CD14-positive monocyte (primary cell): Measurements from ENCODE around the gene CCDC97. TPM values are rescaled to one million over a fixed set of nuclear protein-coding genes. Genes with fewer than 3 reads are reported as not detected.

Experiments used
- DNase-seq, 3 donors: peaks; one replicate each; pipeline ENCODE4 v3.0.0-alpha.2; 2011 to 2022
- H2AFZ ChIP-seq: 2 replicates; pipeline ENCODE4 v1.6.0; 2012; ENCODE audit warnings: mild to moderate bottlenecking, low read depth, low read length, inconsistent platforms; ENCODE audit not compliant: insufficient read depth, poor library complexity, severe bottlenecking
- H3K27ac ChIP-seq, 2 donors: 1 replicate in 1 of 2; 2 replicates in 1 of 2; pipeline ENCODE4 v1.5.1; 2012 to 2013; ENCODE audit warnings: low read length in 2 of 2, control low read depth in 1 of 2, inconsistent platforms in 1 of 2, low read depth in 1 of 2, mild to moderate bottlenecking in 1 of 2
- H3K27me3 ChIP-seq, 2 donors: one replicate each; pipeline versions ENCODE4 v1.6.0 to v1.6.1; 2011 to 2013; ENCODE audit warnings: low read length in 2 of 2; ENCODE audit not compliant: control insufficient read depth in 2 of 2, insufficient read depth in 2 of 2
- H3K36me3 ChIP-seq, 2 donors: replicated peaks in 1 of 2; 1 replicate in 1 of 2; 2 replicates in 1 of 2; pipeline versions ENCODE4 v1.5.1 to v1.6.1; 2012 to 2013; ENCODE audit warnings: low read length in 2 of 2, control low read depth in 1 of 2, inconsistent platforms in 1 of 2, mild to moderate bottlenecking in 1 of 2; ENCODE audit not compliant: insufficient read depth in 2 of 2, control insufficient read depth in 1 of 2
- H3K4me1 ChIP-seq, 2 donors: 1 replicate in 1 of 2; 2 replicates in 1 of 2; pipeline versions ENCODE4 v1.5.1 to v1.6.1; 2012 to 2013; ENCODE audit warnings: low read length in 2 of 2, control low read depth in 1 of 2, inconsistent platforms in 1 of 2, mild to moderate bottlenecking in 1 of 2, moderate library complexity in 1 of 2; ENCODE audit not compliant: insufficient read depth in 2 of 2, control insufficient read depth in 1 of 2
- H3K4me2 ChIP-seq: replicated peaks from 2 replicates; pipeline ENCODE3; 2012; ENCODE audit warnings: low read length, moderate library complexity, mild to moderate bottlenecking; ENCODE audit not compliant: poor library complexity, severe bottlenecking; ENCODE audit errors: extremely low read depth
- H3K4me3 ChIP-seq, 3 experiments: fragments of 200-600 bp in 1 of 3; sonication (generic) in 1 of 3; replicated peaks in 1 of 3; 1 replicate in 2 of 3; 2 replicates in 1 of 3; pipeline ENCODE4 v1.5.1; 2011 to 2013; ENCODE audit warnings: low read length in 3 of 3, mild to moderate bottlenecking in 3 of 3, control low read depth in 2 of 3, low read depth in 2 of 3, inconsistent platforms in 1 of 3, moderate library complexity in 1 of 3
- H3K79me2 ChIP-seq: 2 replicates; pipeline ENCODE4 v1.6.0; 2012; ENCODE audit warnings: mild to moderate bottlenecking, control low read depth, inconsistent platforms, low read length, moderate library complexity; ENCODE audit not compliant: insufficient read depth
- H3K9ac ChIP-seq: 2 replicates; pipeline ENCODE4 v1.6.0; 2017; ENCODE audit warnings: low read length, mild to moderate bottlenecking; ENCODE audit not compliant: insufficient read depth, poor library complexity, severe bottlenecking
- H3K9me3 ChIP-seq, 2 donors: replicated peaks in 1 of 2; 1 replicate in 1 of 2; 2 replicates in 1 of 2; pipeline versions ENCODE4 v1.5.1 to v1.6.1; 2012 to 2013; ENCODE audit warnings: low read length in 2 of 2, control low read depth in 1 of 2; ENCODE audit not compliant: control insufficient read depth in 1 of 2, insufficient read depth in 1 of 2
- H4K20me1 ChIP-seq: 2 replicates; pipeline ENCODE4 v1.6.0; 2012; ENCODE audit warnings: mild to moderate bottlenecking, low read length, control low read depth, moderate library complexity; ENCODE audit not compliant: insufficient read depth
- H3K27ac Mint-ChIP-seq, 7 donors: one replicate each; pipeline ENCODE4 v1.8.0; 2020; ENCODE audit warnings: mild to moderate bottlenecking in 7 of 7, mixed read lengths in 7 of 7, moderate library complexity in 6 of 7, inconsistent platforms in 2 of 7
- H3K27me3 Mint-ChIP-seq, 3 donors: one replicate each; pipeline ENCODE4 v1.8.0; 2021 to 2022; ENCODE audit warnings: low read depth in 3 of 3, mild to moderate bottlenecking in 3 of 3, mixed read lengths in 3 of 3, moderate library complexity in 3 of 3, inconsistent platforms in 1 of 3
- H3K36me3 Mint-ChIP-seq, 2 donors: one replicate each; pipeline ENCODE4 v1.8.0; 2020; ENCODE audit warnings: mixed read lengths in 2 of 2, inconsistent platforms in 1 of 2, mild to moderate bottlenecking in 1 of 2
- H3K4me1 Mint-ChIP-seq: one replicate; pipeline ENCODE4 v1.8.0; 2020; ENCODE audit warnings: mild to moderate bottlenecking, mixed read lengths
- H3K4me3 Mint-ChIP-seq, 2 donors: one replicate each; pipeline ENCODE4 v1.8.0; 2020; ENCODE audit warnings: mild to moderate bottlenecking in 2 of 2, mixed read lengths in 2 of 2, moderate library complexity in 1 of 2
- H3K9me3 Mint-ChIP-seq, 7 donors: one replicate each; pipeline ENCODE4 v1.8.0; 2020 to 2022; ENCODE audit warnings: mixed read lengths in 7 of 7, mild to moderate bottlenecking in 6 of 7, moderate library complexity in 6 of 7, inconsistent platforms in 2 of 7
- CTCF ChIP-seq: fragments of 200-600 bp; IDR thresholded peaks from one replicate; pipeline ENCODE4 v1.8.0; 2022; ENCODE audit warnings: antibody characterized with exemption, mild to moderate bottlenecking
- WGBS: methylation state at CpG from one replicate; pipeline ENCODE4 v1.1.5; 2013; ENCODE audit warnings: missing lambda C conversion rate; ENCODE audit not compliant: insufficient coverage; 5-methylcytosine and 5-hydroxymethylcytosine counted together
- intact Hi-C, 2 donors: fragments of 100-400 bp; cut with micrococcal nuclease; formaldehyde crosslinking; loops; one replicate each; pipeline versions ENCODE4 v1.15.0 to v1.15.1; 2023
- polyA plus RNA-seq, 3 donors: library from polyadenylated mRNA; depleted of rRNA in 1 of 3; unstranded in 2 of 3; stranded (reverse) in 1 of 3; fragments of 300-500 nt in 2 of 3; fragments of >200 nt in 1 of 3; fragmentation: Illumina TruSeq in 2 of 3; gene quantifications; 1 replicate in 2 of 3; 2 replicates in 1 of 3; pipeline ENCODE4 v1.2.3, GENCODE V29; 2012 to 2021

Gene CCDC97
- polyA plus RNA-seq, 3 donors, result 6.1 to 13.0 (median 8.8) TPM

DNA sequence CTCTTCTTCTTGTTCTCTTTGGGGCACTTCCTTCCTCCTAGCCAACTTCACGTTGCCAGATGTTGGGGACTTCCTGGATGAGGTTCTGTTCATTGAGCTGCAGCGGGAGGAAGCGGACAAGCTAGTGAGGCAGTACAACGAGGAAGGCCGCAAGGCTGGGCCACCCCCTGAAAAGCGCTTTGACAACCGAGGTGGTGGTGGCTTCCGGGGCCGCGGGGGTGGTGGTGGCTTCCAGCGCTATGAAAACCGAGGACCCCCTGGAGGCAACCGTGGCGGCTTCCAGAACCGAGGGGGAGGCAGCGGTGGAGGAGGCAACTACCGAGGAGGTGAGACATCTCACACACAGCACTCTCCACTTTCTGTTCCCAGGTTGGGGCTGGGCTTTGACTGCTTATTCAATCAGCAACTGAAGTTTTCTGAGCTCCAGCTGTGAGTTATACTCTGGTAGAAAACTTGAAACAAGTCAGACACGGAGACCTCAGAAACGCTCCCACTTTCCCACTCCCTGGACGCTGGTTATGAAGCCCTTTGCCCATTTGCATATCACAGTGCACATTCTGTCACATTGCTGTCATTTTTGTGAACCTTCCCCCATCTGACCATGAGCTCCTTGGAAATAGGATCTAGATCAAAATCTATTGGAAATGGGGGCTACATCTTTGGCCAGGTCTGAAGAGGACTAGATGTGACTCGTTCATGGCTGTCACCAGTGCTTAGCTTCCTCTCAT, 7.2 kb upstream of the CCDC97 start:
- Mint-ChIP-seq H3K36me3 (peaks cover 81 to 94% of the 10 kb centered on the region in 2 donors), H3K27me3 (no peaks in the 10 kb centered on the region), H3K27ac (peak overlapping the region; percentile 20 to 85 (median 81)), H3K4me3 (no peak overlapping the region), H3K9me3 (no peaks in the 10 kb centered on the region), H3K4me1 (peaks cover 58% of the 10 kb centered on the region)
- Histone ChIP-seq H3K36me3 (peaks cover 85 to 88% of the 10 kb centered on the region in 2 donors), H3K4me1 (peaks cover 32 to 46% of the 10 kb centered on the region in 2 donors), H2AFZ (no peak overlapping the region), H3K4me2 (no peak overlapping the region), H3K9me3 (no peaks in the 10 kb centered on the region), H3K9ac (no peak overlapping the region), H3K4me3 (no peak overlapping the region), H3K27ac (peak overlapping the region; percentile 11 to 55), H3K27me3 (no peaks in the 10 kb centered on the region), H4K20me1 (peaks cover 80% of the 10 kb centered on the region), H3K79me2 (peaks cover 53% of the 10 kb centered on the region)
- intact Hi-C loops, result loop anchor here in 1 of 2 donors (10.0 kb wide), 1 partner anchor 168 kb away; no protein-coding TSS in a partner anchor
- DNase-seq, result peak in 1 of 3 donors; percentile 65
- no peak for TF ChIP-seq CTCF
- WGBS, result 20% methylated on average over 13 of the region's 21 CpGs

- no peak overlapping the region for H3K4me2 ChIP-seq
- Mint-ChIP-seq H3K9me3 (no peaks in the 10 kb centered on the region), H3K27me3 (no peaks in the 10 kb centered on the region), H3K4me1 (peaks cover 59% of the 10 kb centered on the region), H3K27ac (peak overlapping the region in 3 of 7 donors; percentile 54 to 75 (median 58)), H3K4me3 (no peak overlapping the region), H3K36me3 (peaks cover 71 to 86% of the 10 kb centered on the region in 2 donors)
- H4K20me1 ChIP-seq, result peaks cover 69% of the 10 kb centered on the region
- H3K4me1 ChIP-seq, result peaks cover 43 to 47% of the 10 kb centered on the region in 2 donors
- intact Hi-C loops, result loop anchor here in 1 of 2 donors (10.0 kb wide), 1 partner anchor 169 kb away; no protein-coding TSS in a partner anchor
- H3K79me2 ChIP-seq, result peaks cover 46% of the 10 kb centered on the region
- 100% methylated on average over 8 of the region's 14 CpGs for WGBS
- peak overlapping the region in 1 of 2 donors; percentile 95 for H3K27ac ChIP-seq
- H2AFZ ChIP-seq, result no peak overlapping the region
- H3K9me3 ChIP-seq, result no peaks in the 10 kb centered on the region
- no peaks in the 10 kb centered on the region for H3K27me3 ChIP-seq
- H3K9ac ChIP-seq, result no peak overlapping the region
- peaks cover 74 to 76% of the 10 kb centered on the region in 2 donors for H3K36me3 ChIP-seq
- no peak for DNase-seq
- no peak overlapping the region for H3K4me3 ChIP-seq
- TF ChIP-seq CTCF, result no peak
Measured at GRCh38 chr19:41303954-41304353, 6.0 kb upstream of the CCDC97 start.
